ENCODE measurements around the gene PERM1.
A peak's percentile ranks its signal among the peaks of the same experiment; 100 is the strongest.

PERM1 gene

GRCh38 chr1:964691-965525 lies 17.0 kb downstream of the PERM1 start:
- Histone ChIP-seq H3K4me2 (ENCODE audit: insufficient read depth, low read length, poor library complexity, severe bottlenecking) (no peak overlapping the region), H3K9me3 (replicated peaks in 1 of 2; ENCODE audit: control insufficient read depth in 2 of 2, insufficient read depth in 1 of 2, low read depth in 1 of 2, low read length in 2 of 2) (peaks cover 0 to 6% of the 10 kb centered on the region in 2 donors), H3K4me3 (ENCODE audit: low read length in 2 of 2) (no peak overlapping the region), H2BK120ac (ENCODE audit: low read depth, low read length) (no peak overlapping the region), H2BK5ac (ENCODE audit: low read length) (no peak overlapping the region), H3K23ac (ENCODE audit: low read depth, low read length, poor library complexity) (no peak overlapping the region), H3K27me3 (ENCODE audit: control insufficient read depth in 3 of 3, insufficient read depth in 3 of 3, low read depth in 1 of 3, low read length in 3 of 3) (peaks cover 9 to 57% (median 44%) of the 10 kb centered on the region in 3 experiments), H4K91ac (ENCODE audit: low read depth, low read length, poor library complexity) (no peak overlapping the region), H2BK15ac (ENCODE audit: low read length) (no peak overlapping the region), H3K79me1 (ENCODE audit: low read depth, low read length) (peaks cover 5% of the 10 kb centered on the region), H3K36me3 (replicated peaks in 1 of 2; ENCODE audit: control insufficient read depth in 2 of 2, insufficient read depth in 2 of 2, low read length in 2 of 2) (peaks cover 10 to 30% of the 10 kb centered on the region in 2 donors), H3K4me1 (ENCODE audit: control insufficient read depth in 2 of 2, insufficient read depth in 1 of 2, low read depth in 1 of 2, low read length in 2 of 2) (peaks cover 7 to 10% of the 10 kb centered on the region in 2 donors), H4K8ac (ENCODE audit: low read depth, low read length) (no peak overlapping the region), H3K18ac (ENCODE audit: low read length) (no peak overlapping the region), H3K14ac (ENCODE audit: low read length) (peak overlapping the region; percentile 38), H3K9ac (ENCODE audit: low read depth, low read length, poor library complexity) (no peak overlapping the region), H2BK12ac (ENCODE audit: low read length) (no peak overlapping the region), H2AK5ac (ENCODE audit: low read depth, low read length) (no peak overlapping the region), H3K4ac (ENCODE audit: low read length) (no peak overlapping the region), H3K27ac (replicated peaks; ENCODE audit: low read length) (no peak overlapping the region), H2AFZ (ENCODE audit: low read length) (no peak overlapping the region)
- no CpG with 5 or more reads among the region's 51 CpGs for WGBS, 2 donors (ENCODE audit: extremely low coverage in 2 of 2, insufficient read length in 2 of 2, insufficient replicate concordance in 1 of 2)
- no peak for DNase-seq (ENCODE audit: low spot score)

- peak overlapping the region; percentile 31 for H3K23ac ChIP-seq (ENCODE audit: low read depth, low read length, poor library complexity)
- DNase-seq (ENCODE audit: low spot score): no peak
- H4K91ac ChIP-seq (ENCODE audit: low read depth, low read length, poor library complexity): no peak overlapping the region
- no peak overlapping the region for H3K18ac ChIP-seq (ENCODE audit: low read length)
- H3K9ac ChIP-seq (ENCODE audit: low read depth, low read length, poor library complexity): peak overlapping the region; percentile 44
- H3K79me1 ChIP-seq (ENCODE audit: low read depth, low read length): peaks cover 6% of the 10 kb centered on the region
- H3K14ac ChIP-seq (ENCODE audit: low read length): no peak overlapping the region
- peaks cover 7 to 10% of the 10 kb centered on the region in 2 donors for H3K4me1 ChIP-seq (ENCODE audit: control insufficient read depth in 2 of 2, insufficient read depth in 1 of 2, low read depth in 1 of 2, low read length in 2 of 2)
- no peak overlapping the region for H2AFZ ChIP-seq (ENCODE audit: low read length)
- no peak overlapping the region for H2BK12ac ChIP-seq (ENCODE audit: low read length)
- no peak overlapping the region for H3K4ac ChIP-seq (ENCODE audit: low read length)
- no peak overlapping the region for H2BK15ac ChIP-seq (ENCODE audit: low read length)
- no peaks in the 10 kb centered on the region for H3K9me3 ChIP-seq (replicated peaks in 1 of 2; ENCODE audit: control insufficient read depth in 2 of 2, insufficient read depth in 1 of 2, low read depth in 1 of 2, low read length in 2 of 2)
- H2BK120ac ChIP-seq (ENCODE audit: low read depth, low read length): no peak overlapping the region
- peak overlapping the region in 1 of 2 donors; percentile 44 for H3K4me3 ChIP-seq (ENCODE audit: low read length in 2 of 2)
- H3K27me3 ChIP-seq (ENCODE audit: control insufficient read depth in 3 of 3, insufficient read depth in 3 of 3, low read depth in 1 of 3, low read length in 3 of 3): peaks cover 13 to 55% (median 34%) of the 10 kb centered on the region in 3 experiments
- H3K4me2 ChIP-seq (ENCODE audit: insufficient read depth, low read length, poor library complexity, severe bottlenecking): no peak overlapping the region
- WGBS, 2 donors (ENCODE audit: extremely low coverage in 2 of 2, insufficient read length in 2 of 2, insufficient replicate concordance in 1 of 2): no CpG with 5 or more reads among the region's 47 CpGs
- peaks cover 8 to 30% of the 10 kb centered on the region in 2 donors for H3K36me3 ChIP-seq (replicated peaks in 1 of 2; ENCODE audit: control insufficient read depth in 2 of 2, insufficient read depth in 2 of 2, low read length in 2 of 2)
- H4K8ac ChIP-seq (ENCODE audit: low read depth, low read length): no peak overlapping the region
- no peak overlapping the region for H2BK5ac ChIP-seq (ENCODE audit: low read length)
- no peak overlapping the region for H2AK5ac ChIP-seq (ENCODE audit: low read depth, low read length)
- H3K27ac ChIP-seq (replicated peaks; ENCODE audit: low read length): no peak overlapping the region
Measured at GRCh38 chr1:963746-964525, 18.0 kb downstream of the PERM1 start.

GRCh38 chr1:963301-963651 lies 18.6 kb downstream of the PERM1 start:
- Histone ChIP-seq H2BK5ac (ENCODE audit: low read length) (no peak overlapping the region), H3K36me3 (replicated peaks in 1 of 2; ENCODE audit: control insufficient read depth in 2 of 2, insufficient read depth in 2 of 2, low read length in 2 of 2) (peaks cover 8 to 30% of the 10 kb centered on the region in 2 donors), H3K27me3 (ENCODE audit: control insufficient read depth in 3 of 3, insufficient read depth in 3 of 3, low read depth in 1 of 3, low read length in 3 of 3) (peaks cover 13 to 48% (median 27%) of the 10 kb centered on the region in 3 experiments), H4K8ac (ENCODE audit: low read depth, low read length) (no peak overlapping the region), H3K14ac (ENCODE audit: low read length) (no peak overlapping the region), H2BK15ac (ENCODE audit: low read length) (no peak overlapping the region), H3K18ac (ENCODE audit: low read length) (no peak overlapping the region), H3K23ac (ENCODE audit: low read depth, low read length, poor library complexity) (peak overlapping the region; percentile 43), H3K27ac (replicated peaks; ENCODE audit: low read length) (no peak overlapping the region), H3K4me2 (ENCODE audit: insufficient read depth, low read length, poor library complexity, severe bottlenecking) (no peak overlapping the region), H3K79me1 (ENCODE audit: low read depth, low read length) (peaks cover 11% of the 10 kb centered on the region), H3K4me1 (ENCODE audit: control insufficient read depth in 2 of 2, insufficient read depth in 1 of 2, low read depth in 1 of 2, low read length in 2 of 2) (peaks cover 7 to 10% of the 10 kb centered on the region in 2 donors), H2BK12ac (ENCODE audit: low read length) (no peak overlapping the region), H3K9me3 (replicated peaks in 1 of 2; ENCODE audit: control insufficient read depth in 2 of 2, insufficient read depth in 1 of 2, low read depth in 1 of 2, low read length in 2 of 2) (no peaks in the 10 kb centered on the region), H4K91ac (ENCODE audit: low read depth, low read length, poor library complexity) (no peak overlapping the region), H2AK5ac (ENCODE audit: low read depth, low read length) (no peak overlapping the region), H3K4ac (ENCODE audit: low read length) (no peak overlapping the region), H2BK120ac (ENCODE audit: low read depth, low read length) (no peak overlapping the region), H2AFZ (ENCODE audit: low read length) (no peak overlapping the region), H3K9ac (ENCODE audit: low read depth, low read length, poor library complexity) (no peak overlapping the region), H3K4me3 (ENCODE audit: low read length in 2 of 2) (peak overlapping the region in 1 of 2 donors; percentile 44)
- no CpG with 5 or more reads among the region's 16 CpGs for WGBS, 2 donors (ENCODE audit: extremely low coverage in 2 of 2, insufficient read length in 2 of 2, insufficient replicate concordance in 1 of 2)
- DNase-seq (ENCODE audit: low spot score): no peak
